ENCODE measurements around the gene TMEM140. TPM values are rescaled to one million over a fixed set of nuclear protein-coding genes. Genes with fewer than 3 reads are reported as not detected.

Gene TMEM140
- total and polyA plus RNA-seq, 2 of the 13 experiments (the other 11 are each of a cell fraction or from before 2014, with no cell fraction given), result 9.2 to 21.7 TPM

DNA sequence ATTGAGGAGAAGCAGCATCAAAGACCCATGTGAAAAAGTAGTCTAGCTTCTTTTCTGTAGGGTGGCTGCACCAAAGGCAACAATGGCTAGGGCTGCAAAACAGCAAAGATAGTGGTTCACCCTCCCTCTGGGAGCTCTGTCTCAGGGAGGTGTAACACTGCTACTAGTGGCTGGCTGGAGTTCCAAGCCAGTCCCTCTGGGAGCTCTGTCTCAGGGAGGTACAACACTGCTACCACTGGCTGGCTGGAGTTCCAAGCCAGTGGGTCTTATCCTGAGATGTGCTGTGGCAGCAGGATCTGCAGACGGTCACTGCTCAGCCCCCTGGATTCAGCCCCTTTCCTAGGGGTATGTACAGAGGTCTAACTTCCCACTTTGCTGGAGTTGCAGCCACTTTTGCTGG is 37.9 kb upstream of the TMEM140 start:
- CTCF ChIA-PET (ENCODE audit: low intra/inter-chr PET ratio, low total read pairs), result no interaction called here
- peak; percentile 94 for ATAC-seq

DNA sequence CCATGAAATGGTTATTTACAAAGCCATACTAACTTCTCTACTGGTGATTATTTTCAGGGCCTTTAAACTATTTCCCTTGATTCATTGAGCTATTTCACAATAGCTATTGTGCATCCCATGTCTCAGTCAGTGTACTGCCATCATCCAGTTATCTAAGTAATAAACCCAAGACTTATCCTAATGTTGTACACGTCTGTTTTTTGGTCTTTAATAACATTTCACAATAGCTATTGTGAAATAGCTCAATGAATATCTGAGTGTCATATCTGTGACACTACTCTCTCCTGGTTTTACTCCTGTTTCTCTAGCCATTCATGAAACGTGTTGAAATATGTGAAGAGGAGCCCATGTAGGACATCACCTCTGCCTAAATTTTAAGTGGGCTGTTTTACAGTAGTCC is 36.5 kb upstream of the TMEM140 start:
- TF ChIP-seq ZNF3 (CRISPR knock-in tag; IDR thresholded peaks at IDR 0.05) (no peak), ZFP82 (CRISPR knock-in tag; IDR thresholded peaks at IDR 0.05; ENCODE audit: borderline replicate concordance) (no peak), CEBPB (IDR thresholded peaks at IDR 0.05; ENCODE audit: borderline replicate concordance, low read depth, low read length) (peak; percentile 80)
- TF ChIP-seq, protein P1, sequence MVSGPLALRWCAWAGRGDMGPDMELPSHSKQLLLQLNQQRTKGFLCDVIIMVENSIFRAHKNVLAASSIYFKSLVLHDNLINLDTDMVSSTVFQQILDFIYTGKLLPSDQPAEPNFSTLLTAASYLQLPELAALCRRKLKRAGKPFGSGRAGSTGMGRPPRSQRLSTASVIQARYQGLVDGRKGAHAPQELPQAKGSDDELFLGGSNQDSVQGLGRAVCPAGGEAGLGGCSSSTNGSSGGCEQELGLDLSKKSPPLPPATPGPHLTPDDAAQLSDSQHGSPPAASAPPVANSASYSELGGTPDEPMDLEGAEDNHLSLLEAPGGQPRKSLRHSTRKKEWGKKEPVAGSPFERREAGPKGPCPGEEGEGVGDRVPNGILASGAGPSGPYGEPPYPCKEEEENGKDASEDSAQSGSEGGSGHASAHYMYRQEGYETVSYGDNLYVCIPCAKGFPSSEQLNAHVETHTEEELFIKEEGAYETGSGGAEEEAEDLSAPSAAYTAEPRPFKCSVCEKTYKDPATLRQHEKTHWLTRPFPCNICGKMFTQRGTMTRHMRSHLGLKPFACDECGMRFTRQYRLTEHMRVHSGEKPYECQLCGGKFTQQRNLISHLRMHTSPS (CRISPR knock-in tag; IDR thresholded peaks at IDR 0.05; ENCODE audit: low read depth), result no peak
- no peak overlapping the region for H3K27ac ChIP-seq (ENCODE audit: extremely low read length, insufficient read depth, low read length)
- H3K9ac ChIP-seq (ENCODE audit: insufficient read depth, low read depth, low read length), result no peak overlapping the region
- H2AFZ ChIP-seq (ENCODE audit: low read length), result no peak overlapping the region
- H3K79me2 ChIP-seq (ENCODE audit: insufficient read depth, low read length), result no peaks in the 10 kb centered on the region
- intact Hi-C loops (cut with micrococcal nuclease; ENCODE audit: unreplicated experiment) (loop anchor here (10.0 kb wide), 1 partner anchor 57 kb away; no protein-coding TSS in a partner anchor), in situ Hi-C loops (cut with HindIII; ENCODE audit: extremely low pct_ligation_motif_present, low pct_unique_long_range_greater_than_20kb) (no loop called here)
- no peaks in the 10 kb centered on the region for H3K36me3 ChIP-seq (replicated peaks in 1 of 2; ENCODE audit: control insufficient read depth in 1 of 2, insufficient read depth in 2 of 2, low read length in 2 of 2)
- peaks cover 13% of the 10 kb centered on the region for H3K4me1 ChIP-seq (ENCODE audit: insufficient read depth, low read length)
- H3K9me3 ChIP-seq (ENCODE audit: low read length), result no peaks in the 10 kb centered on the region
- WGBS (ENCODE audit: low lambda C conversion rate), result 40% methylated on average over 2 of the region's 2 CpGs
- DNase-seq (ENCODE audit: low spot score) (no peak), FAIRE-seq (no peak), ATAC-seq (no peak)
- BruUV-seq (replicated peaks), result no TSS peak
- CTCF ChIA-PET (ENCODE audit: low intra/inter-chr PET ratio, low total read pairs), result no interaction called here
- H4K20me1 ChIP-seq (ENCODE audit: insufficient read depth, low read length), result no peaks in the 10 kb centered on the region
- POLR2A ChIA-PET, result no interaction called here
- no peak overlapping the region for H3K4me2 ChIP-seq (ENCODE audit: low read depth, low read length)
- no peak overlapping the region for H3K4me3 ChIP-seq (replicated peaks in 1 of 3; ENCODE audit: insufficient read depth in 1 of 3, low read depth in 2 of 3, low read length in 3 of 3)
- H3K27me3 ChIP-seq (ENCODE audit: control insufficient read depth in 1 of 2, insufficient read depth in 2 of 2, low read length in 2 of 2), result no peaks in the 10 kb centered on the region; a peak in 1 of 5 replicates

More for the DNA sequence above, 37.9 kb upstream of the TMEM140 start:
- no peak overlapping the region for H2AFZ ChIP-seq (ENCODE audit: low read length)
- no peak overlapping the region for H3K9ac ChIP-seq (ENCODE audit: insufficient read depth, low read depth, low read length)
- no peaks in the 10 kb centered on the region; a peak in 1 of 5 replicates for H3K27me3 ChIP-seq (ENCODE audit: control insufficient read depth in 1 of 2, insufficient read depth in 2 of 2, low read length in 2 of 2)
- no peak for DNase-seq (ENCODE audit: low spot score)
- in situ Hi-C loops (cut with HindIII; ENCODE audit: extremely low pct_ligation_motif_present, low pct_unique_long_range_greater_than_20kb), result no loop called here
- peaks cover 9% of the 10 kb centered on the region for H3K4me1 ChIP-seq (ENCODE audit: insufficient read depth, low read length)
- intact Hi-C loops (cut with micrococcal nuclease; ENCODE audit: unreplicated experiment), result loop anchor here (10.0 kb wide), 1 partner anchor 55 kb away; no protein-coding TSS in a partner anchor
- no TSS peak for BruUV-seq (replicated peaks)
- no peaks in the 10 kb centered on the region for H3K9me3 ChIP-seq (ENCODE audit: low read length)
- POLR2A ChIA-PET, result no interaction called here
- H3K36me3 ChIP-seq (replicated peaks in 1 of 2; ENCODE audit: control insufficient read depth in 1 of 2, insufficient read depth in 2 of 2, low read length in 2 of 2), result no peaks in the 10 kb centered on the region
- H3K27ac ChIP-seq (ENCODE audit: extremely low read length, insufficient read depth, low read length), result no peak overlapping the region
- H3K4me2 ChIP-seq (ENCODE audit: low read depth, low read length), result no peak overlapping the region
- no peak for FAIRE-seq
- WGBS (ENCODE audit: low lambda C conversion rate), result no CpG with 5 or more reads among the region's 1 CpG
- H3K4me3 ChIP-seq (replicated peaks in 1 of 3; ENCODE audit: insufficient read depth in 1 of 3, low read depth in 2 of 3, low read length in 3 of 3), result no peak overlapping the region
- no peaks in the 10 kb centered on the region for H4K20me1 ChIP-seq (ENCODE audit: insufficient read depth, low read length)
- no peaks in the 10 kb centered on the region for H3K79me2 ChIP-seq (ENCODE audit: insufficient read depth, low read length)
- peak; percentile 27; the same call in 1 of the 2 replicates for TF ChIP-seq STAG1 (CRISPR knock-in tag; IDR thresholded peaks at IDR 0.05)
- TF ChIP-seq, protein P2, sequence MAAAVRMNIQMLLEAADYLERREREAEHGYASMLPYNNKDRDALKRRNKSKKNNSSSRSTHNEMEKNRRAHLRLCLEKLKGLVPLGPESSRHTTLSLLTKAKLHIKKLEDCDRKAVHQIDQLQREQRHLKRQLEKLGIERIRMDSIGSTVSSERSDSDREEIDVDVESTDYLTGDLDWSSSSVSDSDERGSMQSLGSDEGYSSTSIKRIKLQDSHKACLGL (CRISPR knock-in tag; IDR thresholded peaks at IDR 0.05), result no peak
